ENCODE results near the gene SPEN. TPM values are rescaled to one million over a fixed set of nuclear protein-coding genes. Genes with fewer than 3 reads are reported as not detected.

The SPEN gene
- total and polyA plus RNA-seq, 2 of the 13 experiments (the other 11 are each of a cell fraction or from before 2014, with no cell fraction given), result 4.8 to 14.0 TPM

DNA sequence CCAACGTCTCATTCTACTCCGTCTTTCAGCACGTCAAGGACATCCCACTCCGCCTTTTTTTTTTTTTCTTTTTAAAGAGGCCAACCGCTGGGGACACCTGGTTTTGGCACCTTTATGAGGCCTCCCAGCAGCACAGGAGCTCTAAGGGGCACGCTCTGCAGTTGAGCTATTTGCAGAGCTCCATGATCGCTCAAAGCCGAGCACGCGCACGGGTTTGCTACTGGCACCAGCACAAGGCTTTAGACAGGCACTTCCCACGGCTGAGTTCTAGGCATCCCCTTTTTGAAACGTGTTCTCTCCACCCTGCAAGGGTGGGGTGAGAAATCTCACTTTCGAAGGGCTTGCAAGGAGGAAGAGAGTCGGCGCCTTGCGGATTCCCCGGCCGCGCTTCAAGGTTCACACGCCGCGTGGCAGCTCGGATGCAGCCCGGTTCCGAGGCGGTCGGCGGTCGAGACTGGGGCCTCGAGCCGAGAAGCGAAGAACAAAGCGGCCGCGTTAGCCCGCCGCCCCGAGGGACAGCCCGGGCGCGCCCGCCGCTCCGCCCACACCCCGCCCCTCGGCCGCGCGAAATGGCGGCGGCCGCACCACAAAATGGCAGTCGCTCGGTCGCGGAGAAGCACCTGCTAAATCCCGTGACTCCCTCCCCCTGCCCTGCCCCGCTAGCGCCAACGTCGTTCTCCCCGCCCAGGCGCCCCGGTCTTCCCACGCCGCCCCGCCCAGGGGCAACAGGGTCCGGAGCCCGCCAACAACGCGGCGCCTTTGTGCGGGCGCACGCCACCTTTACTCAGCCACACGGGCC is 12.9 kb upstream of the SPEN start (continued):
- TF ChIP-seq ZNF432 (CRISPR knock-in tag; IDR thresholded peaks at IDR 0.05; ENCODE audit: borderline replicate concordance) (no peak), TOE1 (CRISPR knock-in tag; IDR thresholded peaks at IDR 0.05) (no peak), TEAD2 (CRISPR knock-in tag; IDR thresholded peaks at IDR 0.05) (peak; percentile 79), ZNF101 (CRISPR knock-in tag; IDR thresholded peaks at IDR 0.05; ENCODE audit: borderline replicate concordance, low read depth) (0 out of 2 replicates have a peak, but pooled peaks have one; percentile 31), ZHX2 (IDR thresholded peaks at IDR 0.05; ENCODE audit: low read depth) (peak; percentile 96), ZHX2 (CRISPR knock-in tag; IDR thresholded peaks at IDR 0.05; ENCODE audit: borderline replicate concordance) (peak; percentile 89), NONO (IDR thresholded peaks at IDR 0.05) (no peak), NONO (CRISPR knock-in tag; conservative IDR thresholded peaks at IDR 0.05) (peak; percentile 76), SALL1 (CRISPR knock-in tag; IDR thresholded peaks at IDR 0.05) (peak; percentile 79), HIC2 (CRISPR knock-in tag; IDR thresholded peaks at IDR 0.05; ENCODE audit: low read depth) (no peak), BCL6 (CRISPR knock-in tag; IDR thresholded peaks at IDR 0.05) (peak; percentile 60), MAF1 (CRISPR knock-in tag; IDR thresholded peaks at IDR 0.05; ENCODE audit: borderline replicate concordance) (peak; percentile 56; the same call in 1 of the 2 replicates), GABPB1 (CRISPR knock-in tag; IDR thresholded peaks at IDR 0.05) (peak; percentile 62), ATAD3A (CRISPR knock-in tag; IDR thresholded peaks at IDR 0.05) (0 out of 2 replicates have a peak, but pooled peaks have one; percentile 21), MAFK (conservative IDR thresholded peaks at IDR 0.05 in 1 of 2, IDR thresholded peaks at IDR 0.05 in 1 of 2; ENCODE audit: low read length in 2 of 2) (no peak), SMC3 (IDR thresholded peaks at IDR 0.05; ENCODE audit: low read length) (no peak), ZNF160 (CRISPR knock-in tag; IDR thresholded peaks at IDR 0.05) (peak; percentile 76)
- TF ChIP-seq, protein P1, sequence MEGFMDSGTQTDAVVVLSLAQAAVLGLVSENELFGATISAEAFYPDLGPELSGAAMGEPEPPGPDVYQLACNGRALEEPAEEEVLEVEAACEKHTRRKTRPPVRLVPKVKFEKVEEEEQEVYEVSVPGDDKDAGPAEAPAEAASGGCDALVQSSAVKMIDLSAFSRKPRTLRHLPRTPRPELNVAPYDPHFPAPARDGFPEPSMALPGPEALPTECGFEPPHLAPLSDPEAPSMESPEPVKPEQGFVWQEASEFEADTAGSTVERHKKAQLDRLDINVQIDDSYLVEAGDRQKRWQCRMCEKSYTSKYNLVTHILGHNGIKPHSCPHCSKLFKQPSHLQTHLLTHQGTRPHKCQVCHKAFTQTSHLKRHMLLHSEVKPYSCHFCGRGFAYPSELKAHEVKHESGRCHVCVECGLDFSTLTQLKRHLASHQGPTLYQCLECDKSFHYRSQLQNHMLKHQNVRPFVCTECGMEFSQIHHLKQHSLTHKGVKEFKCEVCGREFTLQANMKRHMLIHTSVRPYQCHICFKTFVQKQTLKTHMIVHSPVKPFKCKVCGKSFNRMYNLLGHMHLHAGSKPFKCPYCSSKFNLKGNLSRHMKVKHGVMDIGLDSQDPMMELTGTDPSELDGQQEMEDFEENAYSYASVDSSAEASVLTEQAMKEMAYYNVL (CRISPR knock-in tag; IDR thresholded peaks at IDR 0.05; ENCODE audit: borderline replicate concordance), result 0 out of 2 replicates have a peak, but pooled peaks have one; percentile 19
